B cell (primary cell): ENCODE data around the gene CARD10. TPM values are rescaled to one million over a fixed set of nuclear protein-coding genes. Genes with fewer than 3 reads are reported as not detected.

Experiments used
- ATAC-seq: fragments of 200-7000 bp; cut with Tn5 transposase; one replicate; pipeline ENCODE4 v1.10.0; 2021; ENCODE audit warnings: low read depth, mild to moderate bottlenecking, moderate number of reproducible peaks, moderate library complexity
- CTCF ChIA-PET: fragments of 350-600 bp; sonication (Branson Sonifier 250); formaldehyde crosslinking; loops from one replicate; lab custom pipeline; 2021; ENCODE audit warnings: antibody characterized with exemption, inconsistent platforms; lab: Charles Lee
- POLR2A ChIA-PET: fragments of 350-600 bp; sonication (Branson Sonifier 250); formaldehyde crosslinking; loops from one replicate; lab custom pipeline; 2021; ENCODE audit warnings: antibody characterized with exemption; lab: Charles Lee
- DNase-seq: peaks from one replicate; pipeline ENCODE4 v3.0.0; 2013
- H2AFZ ChIP-seq: 2 replicates; pipeline ENCODE4 v1.6.1; 2012; ENCODE audit warnings: mild to moderate bottlenecking, low read depth, low read length; ENCODE audit not compliant: insufficient read depth, poor library complexity, severe bottlenecking
- H3K27ac ChIP-seq, 2 donors: 1 replicate in 1 of 2; 2 replicates in 1 of 2; pipeline ENCODE4 v1.5.1; 2012 to 2013; ENCODE audit warnings: low read length in 2 of 2, mild to moderate bottlenecking in 2 of 2, moderate library complexity in 1 of 2
- H3K27me3 ChIP-seq, 4 experiments: fragments of 200-600 bp in 1 of 4; sonication (generic) in 1 of 4; replicated peaks in 1 of 4; 1 replicate in 2 of 4; 2 replicates in 2 of 4; pipeline versions ENCODE4 v1.6.1 to v1.7.0; 2013 to 2016; ENCODE audit warnings: low read length in 3 of 4, mild to moderate bottlenecking in 2 of 4, mixed read lengths in 1 of 4, moderate library complexity in 1 of 4; ENCODE audit not compliant: insufficient read depth in 4 of 4, control insufficient read depth in 3 of 4; ENCODE audit errors: control extremely low read depth in 1 of 4
- H3K36me3 ChIP-seq, 2 experiments: replicated peaks in 1 of 2; 1 replicate in 1 of 2; 2 replicates in 1 of 2; pipeline versions ENCODE4 v1.6.1 to v1.7.1; 2013; ENCODE audit warnings: low read length in 1 of 2; ENCODE audit not compliant: insufficient read depth in 2 of 2, control insufficient read depth in 1 of 2; ENCODE audit errors: control extremely low read depth in 1 of 2, extremely low read depth in 1 of 2
- H3K4me1 ChIP-seq, 2 donors: fragments of 200-600 bp in 1 of 2; sonication (generic) in 1 of 2; 1 replicate in 1 of 2; 2 replicates in 1 of 2; pipeline versions ENCODE4 v1.5.1 to v1.6.1; 2013 to 2017; ENCODE audit warnings: low read length in 2 of 2; ENCODE audit not compliant: control insufficient read depth in 2 of 2, insufficient read depth in 2 of 2
- H3K4me2 ChIP-seq: replicated peaks from 2 replicates; pipeline ENCODE3; 2012; ENCODE audit warnings: mild to moderate bottlenecking, low read depth, low read length; ENCODE audit not compliant: poor library complexity, severe bottlenecking
- H3K4me3 ChIP-seq, 5 experiments: fragments of 200-600 bp in 1 of 5; sonication (generic) in 1 of 5; 1 replicate in 3 of 5; 2 replicates in 2 of 5; pipeline versions ENCODE4 v1.5.1 to v1.7.0; 2011 to 2016; ENCODE audit warnings: low read length in 4 of 5, mild to moderate bottlenecking in 4 of 5, low read depth in 2 of 5, control low read depth in 1 of 5, moderate library complexity in 1 of 5; ENCODE audit not compliant: insufficient read depth in 1 of 5; ENCODE audit errors: control extremely low read depth in 1 of 5, extremely low read depth in 1 of 5
- H3K79me2 ChIP-seq: fragments of 200-600 bp; sonication (generic); one replicate; pipeline ENCODE4 v1.6.0; 2016; ENCODE audit warnings: low read length; ENCODE audit not compliant: control insufficient read depth, insufficient read depth
- H3K9ac ChIP-seq: fragments of 200-600 bp; sonication (generic); 2 replicates; pipeline ENCODE4 v1.6.1; 2017; ENCODE audit warnings: mild to moderate bottlenecking, low read length, moderate library complexity
- H3K9me3 ChIP-seq, 3 donors: one replicate each; pipeline versions ENCODE4 v1.6.1 to v1.7.1; 2013; ENCODE audit warnings: low read length in 2 of 3; ENCODE audit not compliant: control insufficient read depth in 2 of 3, insufficient read depth in 1 of 3; ENCODE audit errors: control extremely low read depth in 1 of 3
- H4K20me1 ChIP-seq: 2 replicates; pipeline ENCODE4 v1.6.0; 2012; ENCODE audit warnings: mild to moderate bottlenecking, low read length; ENCODE audit not compliant: insufficient read depth, control insufficient read depth, poor library complexity, severe bottlenecking
- H3K27ac Mint-ChIP-seq: one replicate; pipeline ENCODE4 v1.8.0; 2021; ENCODE audit warnings: mixed read lengths
- H3K27me3 Mint-ChIP-seq: one replicate; pipeline ENCODE4 v1.8.0; 2021; ENCODE audit warnings: mixed read lengths
- H3K4me1 Mint-ChIP-seq: one replicate; pipeline ENCODE4 v1.8.0; 2021; ENCODE audit warnings: mixed read lengths
- H3K4me3 Mint-ChIP-seq: one replicate; pipeline ENCODE4 v1.8.0; 2021; ENCODE audit warnings: mixed read lengths
- H3K9me3 Mint-ChIP-seq: one replicate; pipeline ENCODE4 v1.8.0; 2022; ENCODE audit warnings: mixed read lengths; ENCODE audit not compliant: insufficient read depth
- CTCF ChIP-seq: fragments of 200-600 bp; IDR thresholded peaks from one replicate; pipeline ENCODE4 v1.8.0; 2022; ENCODE audit warnings: antibody characterized with exemption, mild to moderate bottlenecking
- EZH2 ChIP-seq: IDR thresholded peaks from 2 replicates; pipeline ENCODE4 v1.6.1; 2012; ENCODE audit warnings: borderline replicate concordance, low read depth, mild to moderate bottlenecking, moderate library complexity, low read length; ENCODE audit not compliant: insufficient read depth, poor library complexity, severe bottlenecking
- WGBS: methylation state at CpG from one replicate; pipeline ENCODE4 v1.1.5; 2013; ENCODE audit warnings: missing lambda C conversion rate; ENCODE audit not compliant: insufficient coverage; 5-methylcytosine and 5-hydroxymethylcytosine counted together
- intact Hi-C: fragments of 100-400 bp; cut with micrococcal nuclease; formaldehyde crosslinking; loops from one replicate; pipeline ENCODE4 v1.10.0; 2022
- polyA plus RNA-seq: library from polyadenylated mRNA; depleted of rRNA; stranded (reverse); fragments of >200 nt; gene quantifications from 2 replicates; pipeline ENCODE4 v1.2.3, GENCODE V29; 2012
- total RNA-seq, 2 donors: library from RNA; stranded (reverse); fragments of 120-200 nt in 1 of 2; gene quantifications; 1 replicate in 1 of 2; 2 replicates in 1 of 2; pipeline versions ENCODE4 v1.2.3 to v1.2.4, GENCODE V29; 2013 to 2022

CARD10 gene
- total and polyA plus RNA-seq, 2 donors (not counting 1 experiment from before 2014, with no cell fraction given): not detected

DNA sequence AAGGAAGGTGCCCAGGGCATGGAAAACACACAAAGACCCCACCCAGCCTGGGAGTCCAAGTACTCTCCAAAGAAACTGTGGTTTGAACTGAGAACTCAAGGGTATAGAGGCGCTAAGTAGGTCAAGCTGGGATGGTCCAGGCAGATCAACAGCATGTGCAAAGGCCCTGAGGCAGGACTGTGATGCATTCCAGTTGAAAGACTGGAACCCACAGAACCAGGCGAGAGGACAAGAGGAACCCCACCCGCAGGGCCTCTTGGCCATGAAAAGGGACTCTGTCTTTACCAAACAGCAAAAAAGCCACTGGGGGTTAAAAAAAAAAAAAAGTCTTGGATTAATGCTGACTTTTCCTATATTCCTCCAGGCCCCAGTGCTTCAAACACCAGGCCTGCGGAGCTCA is 14.3 kb downstream of the CARD10 start:
- no peak overlapping the region for H3K4me3 Mint-ChIP-seq
- no peaks in the 10 kb centered on the region for H3K36me3 ChIP-seq
- intact Hi-C loops: no loop called here
- no peak overlapping the region for H3K4me3 ChIP-seq
- H3K4me2 ChIP-seq: no peak overlapping the region
- no peaks in the 10 kb centered on the region for H3K9me3 ChIP-seq
- DNase-seq (no peak), ATAC-seq (no peak)
- WGBS: 100% methylated on average over 4 of the region's 4 CpGs
- H2AFZ ChIP-seq: no peak overlapping the region
- no peaks in the 10 kb centered on the region for H4K20me1 ChIP-seq
- CTCF ChIA-PET: interaction anchor here (0.7 to 3.3 kb wide), 3 partner anchors 33 to 946 kb away, joined by 3 to 12 read pairs (median 3); no protein-coding TSS in a partner anchor
- no peaks in the 10 kb centered on the region for H3K4me1 Mint-ChIP-seq
- H3K4me1 ChIP-seq: no peaks in the 10 kb centered on the region
- H3K79me2 ChIP-seq: no peaks in the 10 kb centered on the region
- H3K9ac ChIP-seq: no peak overlapping the region
- no peak overlapping the region for H3K27ac Mint-ChIP-seq
- peaks cover 0 to 19% (median 1%) of the 10 kb centered on the region in 4 experiments for H3K27me3 ChIP-seq
- no peak for TF ChIP-seq CTCF
- no peak for TF ChIP-seq EZH2
- POLR2A ChIA-PET: no interaction called here
- H3K27me3 Mint-ChIP-seq: peaks cover 15% of the 10 kb centered on the region
- no peaks in the 10 kb centered on the region for H3K9me3 Mint-ChIP-seq
- no peak overlapping the region for H3K27ac ChIP-seq

- H4K20me1 ChIP-seq: no peaks in the 10 kb centered on the region
- H3K27ac Mint-ChIP-seq: no peak overlapping the region
- H3K4me3 Mint-ChIP-seq: no peak overlapping the region
- intact Hi-C loops: no loop called here
- no peak overlapping the region for H3K4me3 ChIP-seq
- WGBS: 85% methylated on average over 4 of the region's 11 CpGs
- no peaks in the 10 kb centered on the region for H3K9me3 Mint-ChIP-seq
- DNase-seq: no peak
- H3K79me2 ChIP-seq: no peaks in the 10 kb centered on the region
- POLR2A ChIA-PET: no interaction called here
- H3K27me3 Mint-ChIP-seq: peaks cover 15% of the 10 kb centered on the region
- H2AFZ ChIP-seq: no peak overlapping the region
- no peaks in the 10 kb centered on the region for H3K36me3 ChIP-seq
- H3K4me1 Mint-ChIP-seq: no peaks in the 10 kb centered on the region
- no peak overlapping the region for H3K4me2 ChIP-seq
- no peak for ATAC-seq
- CTCF ChIA-PET: interaction anchor here (1.0 to 3.3 kb wide), 2 partner anchors 31 to 32 kb away, joined by 3 to 12 read pairs; no protein-coding TSS in a partner anchor
- H3K9me3 ChIP-seq: no peaks in the 10 kb centered on the region
- no peak overlapping the region for H3K9ac ChIP-seq
- H3K27ac ChIP-seq: no peak overlapping the region
- TF ChIP-seq CTCF: no peak
- TF ChIP-seq EZH2: no peak
- no peaks in the 10 kb centered on the region for H3K4me1 ChIP-seq
- H3K27me3 ChIP-seq: peaks cover 0 to 21% (median 1%) of the 10 kb centered on the region in 4 experiments
Measured at GRCh38 chr22:37503850-37504249, 15.4 kb downstream of the CARD10 start.
